Measurements from ENCODE around the gene PARN. TPM values are rescaled to one million over a fixed set of nuclear protein-coding genes. Genes with fewer than 3 reads are reported as not detected.
"Not testable (repeated sequence)": the region's sequence is repeated elsewhere in the genome, so short reads cannot be mapped to it uniquely, and the experiment has no call there.

PARN gene
- total and polyA plus RNA-seq, 2 experiments from 2014 or later = 32.5 to 61.3 TPM

DNA sequence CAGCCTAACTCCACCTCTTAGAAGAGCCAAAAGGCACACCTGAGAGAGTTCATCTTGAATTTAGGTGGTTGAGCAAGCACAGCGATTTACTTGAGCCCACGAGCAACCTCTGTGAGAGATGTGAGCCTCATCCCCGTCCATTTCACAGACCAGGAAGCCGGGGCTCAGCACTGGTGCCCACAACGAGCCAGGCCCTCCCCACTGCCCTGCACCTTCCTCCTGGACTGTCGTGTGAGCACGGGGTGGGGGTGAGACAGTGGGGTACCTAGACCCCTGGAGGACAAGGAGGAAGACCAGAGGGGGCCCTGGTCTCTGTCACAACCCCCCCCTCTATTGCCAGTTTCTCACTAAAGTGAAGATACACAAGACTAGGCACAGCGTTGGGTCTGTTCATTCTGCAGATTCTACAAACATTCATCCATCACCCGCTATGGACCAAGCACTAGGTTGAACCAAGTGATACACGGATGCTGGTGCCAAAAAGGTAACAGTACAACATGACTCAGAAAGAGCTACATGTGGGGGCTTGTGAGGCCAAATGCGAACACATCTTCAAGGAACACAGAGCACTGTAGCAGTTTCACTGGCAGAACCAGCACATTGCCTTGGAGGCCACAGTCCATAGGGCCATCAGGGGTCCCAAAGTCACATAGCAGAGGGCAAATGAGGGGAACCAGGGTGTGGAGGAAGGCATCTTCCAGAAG is 231.9 kb downstream of the PARN start (continued):
- TF ChIP-seq, protein P1, sequence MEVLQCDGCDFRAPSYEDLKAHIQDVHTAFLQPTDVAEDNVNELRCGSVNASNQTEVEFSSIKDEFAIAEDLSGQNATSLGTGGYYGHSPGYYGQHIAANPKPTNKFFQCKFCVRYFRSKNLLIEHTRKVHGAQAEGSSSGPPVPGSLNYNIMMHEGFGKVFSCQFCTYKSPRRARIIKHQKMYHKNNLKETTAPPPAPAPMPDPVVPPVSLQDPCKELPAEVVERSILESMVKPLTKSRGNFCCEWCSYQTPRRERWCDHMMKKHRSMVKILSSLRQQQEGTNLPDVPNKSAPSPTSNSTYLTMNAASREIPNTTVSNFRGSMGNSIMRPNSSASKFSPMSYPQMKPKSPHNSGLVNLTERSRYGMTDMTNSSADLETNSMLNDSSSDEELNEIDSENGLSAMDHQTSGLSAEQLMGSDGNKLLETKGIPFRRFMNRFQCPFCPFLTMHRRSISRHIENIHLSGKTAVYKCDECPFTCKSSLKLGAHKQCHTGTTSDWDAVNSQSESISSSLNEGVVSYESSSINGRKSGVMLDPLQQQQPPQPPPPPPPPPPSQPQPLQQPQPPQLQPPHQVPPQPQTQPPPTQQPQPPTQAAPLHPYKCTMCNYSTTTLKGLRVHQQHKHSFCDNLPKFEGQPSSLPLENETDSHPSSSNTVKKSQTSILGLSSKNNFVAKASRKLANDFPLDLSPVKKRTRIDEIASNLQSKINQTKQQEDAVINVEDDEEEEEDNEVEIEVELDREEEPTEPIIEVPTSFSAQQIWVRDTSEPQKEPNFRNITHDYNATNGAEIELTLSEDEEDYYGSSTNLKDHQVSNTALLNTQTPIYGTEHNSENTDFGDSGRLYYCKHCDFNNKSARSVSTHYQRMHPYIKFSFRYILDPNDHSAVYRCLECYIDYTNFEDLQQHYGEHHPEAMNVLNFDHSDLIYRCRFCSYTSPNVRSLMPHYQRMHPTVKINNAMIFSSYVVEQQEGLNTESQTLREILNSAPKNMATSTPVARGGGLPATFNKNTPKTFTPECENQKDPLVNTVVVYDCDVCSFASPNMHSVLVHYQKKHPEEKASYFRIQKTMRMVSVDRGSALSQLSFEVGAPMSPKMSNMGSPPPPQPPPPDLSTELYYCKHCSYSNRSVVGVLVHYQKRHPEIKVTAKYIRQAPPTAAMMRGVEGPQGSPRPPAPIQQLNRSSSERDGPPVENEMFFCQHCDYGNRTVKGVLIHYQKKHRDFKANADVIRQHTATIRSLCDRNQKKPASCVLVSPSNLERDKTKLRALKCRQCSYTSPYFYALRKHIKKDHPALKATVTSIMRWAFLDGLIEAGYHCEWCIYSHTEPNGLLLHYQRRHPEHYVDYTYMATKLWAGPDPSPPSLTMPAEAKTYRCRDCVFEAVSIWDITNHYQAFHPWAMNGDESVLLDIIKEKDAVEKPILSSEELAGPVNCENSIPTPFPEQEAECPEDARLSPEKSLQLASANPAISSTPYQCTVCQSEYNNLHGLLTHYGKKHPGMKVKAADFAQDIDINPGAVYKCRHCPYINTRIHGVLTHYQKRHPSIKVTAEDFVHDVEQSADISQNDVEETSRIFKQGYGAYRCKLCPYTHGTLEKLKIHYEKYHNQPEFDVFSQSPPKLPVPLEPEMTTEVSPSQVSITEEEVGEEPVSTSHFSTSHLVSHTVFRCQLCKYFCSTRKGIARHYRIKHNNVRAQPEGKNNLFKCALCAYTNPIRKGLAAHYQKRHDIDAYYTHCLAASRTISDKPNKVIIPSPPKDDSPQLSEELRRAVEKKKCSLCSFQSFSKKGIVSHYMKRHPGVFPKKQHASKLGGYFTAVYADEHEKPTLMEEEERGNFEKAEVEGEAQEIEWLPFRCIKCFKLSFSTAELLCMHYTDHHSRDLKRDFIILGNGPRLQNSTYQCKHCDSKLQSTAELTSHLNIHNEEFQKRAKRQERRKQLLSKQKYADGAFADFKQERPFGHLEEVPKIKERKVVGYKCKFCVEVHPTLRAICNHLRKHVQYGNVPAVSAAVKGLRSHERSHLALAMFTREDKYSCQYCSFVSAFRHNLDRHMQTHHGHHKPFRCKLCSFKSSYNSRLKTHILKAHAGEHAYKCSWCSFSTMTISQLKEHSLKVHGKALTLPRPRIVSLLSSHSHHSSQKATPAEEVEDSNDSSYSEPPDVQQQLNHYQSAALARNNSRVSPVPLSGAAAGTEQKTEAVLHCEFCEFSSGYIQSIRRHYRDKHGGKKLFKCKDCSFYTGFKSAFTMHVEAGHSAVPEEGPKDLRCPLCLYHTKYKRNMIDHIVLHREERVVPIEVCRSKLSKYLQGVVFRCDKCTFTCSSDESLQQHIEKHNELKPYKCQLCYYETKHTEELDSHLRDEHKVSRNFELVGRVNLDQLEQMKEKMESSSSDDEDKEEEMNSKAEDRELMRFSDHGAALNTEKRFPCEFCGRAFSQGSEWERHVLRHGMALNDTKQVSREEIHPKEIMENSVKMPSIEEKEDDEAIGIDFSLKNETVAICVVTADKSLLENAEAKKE (CRISPR knock-in tag; IDR thresholded peaks at IDR 0.05) = no peak
- TF ChIP-seq JUNB (IDR thresholded peaks at IDR 0.05; ENCODE audit: unreplicated experiment) (no peak), EZH2phosphoT487 (IDR thresholded peaks at IDR 0.05; ENCODE audit: unreplicated experiment) (no peak)

- H3K27me3 Mint-ChIP-seq (ENCODE audit: insufficient read depth, low read depth, poor library complexity); H3K4me1 ChIP-seq (ENCODE audit: insufficient read depth); H3K79me2 ChIP-seq (replicated peaks; ENCODE audit: insufficient read depth); DNase-seq (ENCODE audit: low spot score); H4K20me1 ChIP-seq (replicated peaks; ENCODE audit: insufficient read depth); H3F3A ChIP-seq (replicated peaks; ENCODE audit: low read depth); H3K36me3 Mint-ChIP-seq (ENCODE audit: low read depth); H3K4me2 ChIP-seq; H2AFZ ChIP-seq; H3K9me2 ChIP-seq (ENCODE audit: insufficient read depth); H3K27ac Mint-ChIP-seq; H3K27me3 ChIP-seq (ENCODE audit: insufficient read depth); H3K4me3 ChIP-seq; H3K9me3 Mint-ChIP-seq; H3K4me1 Mint-ChIP-seq; ATAC-seq; H3K27ac ChIP-seq (ENCODE audit: low read depth); H3K4me3 Mint-ChIP-seq; H3K36me3 ChIP-seq (ENCODE audit: insufficient read depth): not testable (repeated sequence)
Observed at GRCh38 chr16:14395710-14396304, 234.3 kb downstream of the PARN start.

Data from GM23338 (cell line).